B cell (primary cell): ENCODE measurements around the gene PRPF4. TPM values are rescaled to one million over a fixed set of nuclear protein-coding genes. Genes with fewer than 3 reads are reported as not detected.

ENCODE experiments used
- ATAC-seq: fragments of 200-7000 bp; cut with Tn5 transposase; one replicate; pipeline ENCODE4 v1.10.0; 2021; ENCODE audit warnings: low read depth, mild to moderate bottlenecking, moderate number of reproducible peaks, moderate library complexity
- CTCF ChIA-PET: fragments of 350-600 bp; sonication (Branson Sonifier 250); formaldehyde crosslinking; loops from one replicate; lab custom pipeline; 2021; ENCODE audit warnings: antibody characterized with exemption, inconsistent platforms; lab: Charles Lee
- POLR2A ChIA-PET: fragments of 350-600 bp; sonication (Branson Sonifier 250); formaldehyde crosslinking; loops from one replicate; lab custom pipeline; 2021; ENCODE audit warnings: antibody characterized with exemption; lab: Charles Lee
- DNase-seq: peaks from one replicate; pipeline ENCODE4 v3.0.0; 2013
- H2AFZ ChIP-seq: 2 replicates; pipeline ENCODE4 v1.6.1; 2012; ENCODE audit warnings: mild to moderate bottlenecking, low read depth, low read length; ENCODE audit not compliant: insufficient read depth, poor library complexity, severe bottlenecking
- H3K27ac ChIP-seq, 2 donors: 1 replicate in 1 of 2; 2 replicates in 1 of 2; pipeline ENCODE4 v1.5.1; 2012 to 2013; ENCODE audit warnings: low read length in 2 of 2, mild to moderate bottlenecking in 2 of 2, moderate library complexity in 1 of 2
- H3K27me3 ChIP-seq, 4 experiments: fragments of 200-600 bp in 1 of 4; sonication (generic) in 1 of 4; replicated peaks in 1 of 4; 1 replicate in 2 of 4; 2 replicates in 2 of 4; pipeline versions ENCODE4 v1.6.1 to v1.7.0; 2013 to 2016; ENCODE audit warnings: low read length in 3 of 4, mild to moderate bottlenecking in 2 of 4, mixed read lengths in 1 of 4, moderate library complexity in 1 of 4; ENCODE audit not compliant: insufficient read depth in 4 of 4, control insufficient read depth in 3 of 4; ENCODE audit errors: control extremely low read depth in 1 of 4
- H3K36me3 ChIP-seq, 2 experiments: replicated peaks in 1 of 2; 1 replicate in 1 of 2; 2 replicates in 1 of 2; pipeline versions ENCODE4 v1.6.1 to v1.7.1; 2013; ENCODE audit warnings: low read length in 1 of 2; ENCODE audit not compliant: insufficient read depth in 2 of 2, control insufficient read depth in 1 of 2; ENCODE audit errors: control extremely low read depth in 1 of 2, extremely low read depth in 1 of 2
- H3K4me1 ChIP-seq, 2 donors: fragments of 200-600 bp in 1 of 2; sonication (generic) in 1 of 2; 1 replicate in 1 of 2; 2 replicates in 1 of 2; pipeline versions ENCODE4 v1.5.1 to v1.6.1; 2013 to 2017; ENCODE audit warnings: low read length in 2 of 2; ENCODE audit not compliant: control insufficient read depth in 2 of 2, insufficient read depth in 2 of 2
- H3K4me2 ChIP-seq: replicated peaks from 2 replicates; pipeline ENCODE3; 2012; ENCODE audit warnings: mild to moderate bottlenecking, low read depth, low read length; ENCODE audit not compliant: poor library complexity, severe bottlenecking
- H3K4me3 ChIP-seq, 5 experiments: fragments of 200-600 bp in 1 of 5; sonication (generic) in 1 of 5; 1 replicate in 3 of 5; 2 replicates in 2 of 5; pipeline versions ENCODE4 v1.5.1 to v1.7.0; 2011 to 2016; ENCODE audit warnings: low read length in 4 of 5, mild to moderate bottlenecking in 4 of 5, low read depth in 2 of 5, control low read depth in 1 of 5, moderate library complexity in 1 of 5; ENCODE audit not compliant: insufficient read depth in 1 of 5; ENCODE audit errors: control extremely low read depth in 1 of 5, extremely low read depth in 1 of 5
- H3K79me2 ChIP-seq: fragments of 200-600 bp; sonication (generic); one replicate; pipeline ENCODE4 v1.6.0; 2016; ENCODE audit warnings: low read length; ENCODE audit not compliant: control insufficient read depth, insufficient read depth
- H3K9ac ChIP-seq: fragments of 200-600 bp; sonication (generic); 2 replicates; pipeline ENCODE4 v1.6.1; 2017; ENCODE audit warnings: mild to moderate bottlenecking, low read length, moderate library complexity
- H3K9me3 ChIP-seq, 3 donors: one replicate each; pipeline versions ENCODE4 v1.6.1 to v1.7.1; 2013; ENCODE audit warnings: low read length in 2 of 3; ENCODE audit not compliant: control insufficient read depth in 2 of 3, insufficient read depth in 1 of 3; ENCODE audit errors: control extremely low read depth in 1 of 3
- H4K20me1 ChIP-seq: 2 replicates; pipeline ENCODE4 v1.6.0; 2012; ENCODE audit warnings: mild to moderate bottlenecking, low read length; ENCODE audit not compliant: insufficient read depth, control insufficient read depth, poor library complexity, severe bottlenecking
- H3K27ac Mint-ChIP-seq: one replicate; pipeline ENCODE4 v1.8.0; 2021; ENCODE audit warnings: mixed read lengths
- H3K27me3 Mint-ChIP-seq: one replicate; pipeline ENCODE4 v1.8.0; 2021; ENCODE audit warnings: mixed read lengths
- H3K4me1 Mint-ChIP-seq: one replicate; pipeline ENCODE4 v1.8.0; 2021; ENCODE audit warnings: mixed read lengths
- H3K4me3 Mint-ChIP-seq: one replicate; pipeline ENCODE4 v1.8.0; 2021; ENCODE audit warnings: mixed read lengths
- H3K9me3 Mint-ChIP-seq: one replicate; pipeline ENCODE4 v1.8.0; 2022; ENCODE audit warnings: mixed read lengths; ENCODE audit not compliant: insufficient read depth
- CTCF ChIP-seq: fragments of 200-600 bp; IDR thresholded peaks from one replicate; pipeline ENCODE4 v1.8.0; 2022; ENCODE audit warnings: antibody characterized with exemption, mild to moderate bottlenecking
- EZH2 ChIP-seq: IDR thresholded peaks from 2 replicates; pipeline ENCODE4 v1.6.1; 2012; ENCODE audit warnings: borderline replicate concordance, low read depth, mild to moderate bottlenecking, moderate library complexity, low read length; ENCODE audit not compliant: insufficient read depth, poor library complexity, severe bottlenecking
- WGBS: methylation state at CpG from one replicate; pipeline ENCODE4 v1.1.5; 2013; ENCODE audit warnings: missing lambda C conversion rate; ENCODE audit not compliant: insufficient coverage; 5-methylcytosine and 5-hydroxymethylcytosine counted together
- intact Hi-C: fragments of 100-400 bp; cut with micrococcal nuclease; formaldehyde crosslinking; loops from one replicate; pipeline ENCODE4 v1.10.0; 2022
- polyA plus RNA-seq: library from polyadenylated mRNA; depleted of rRNA; stranded (reverse); fragments of >200 nt; gene quantifications from 2 replicates; pipeline ENCODE4 v1.2.3, GENCODE V29; 2012
- total RNA-seq, 2 donors: library from RNA; stranded (reverse); fragments of 120-200 nt in 1 of 2; gene quantifications; 1 replicate in 1 of 2; 2 replicates in 1 of 2; pipeline versions ENCODE4 v1.2.3 to v1.2.4, GENCODE V29; 2013 to 2022

Gene PRPF4
- total and polyA plus RNA-seq, 2 donors (not counting 1 experiment from before 2014, with no cell fraction given): 11.4 to 30.8 TPM

GRCh38 chr9:113250807-113251206 is 24.7 kb upstream of the PRPF4 start:
- Mint-ChIP-seq H3K4me3 (no peak overlapping the region), H3K9me3 (peaks cover 3% of the 10 kb centered on the region), H3K4me1 (peaks cover 6% of the 10 kb centered on the region), H3K27me3 (no peaks in the 10 kb centered on the region), H3K27ac (no peak overlapping the region)
- no peak overlapping the region for H3K4me3 ChIP-seq
- no peaks in the 10 kb centered on the region for H3K36me3 ChIP-seq
- H3K9me3 ChIP-seq: peaks cover 0 to 4% (median 0%) of the 10 kb centered on the region in 3 donors
- no peaks in the 10 kb centered on the region for H3K27me3 ChIP-seq
- no peak for TF ChIP-seq EZH2
- no peak for TF ChIP-seq CTCF
- ChIA-PET POLR2A (no interaction called here), CTCF (no interaction called here)
- ATAC-seq (no peak), DNase-seq (no peak)
- H2AFZ ChIP-seq: no peak overlapping the region
- no peaks in the 10 kb centered on the region for H3K4me1 ChIP-seq
- H3K27ac ChIP-seq: no peak overlapping the region
- intact Hi-C loops: no loop called here
- 92% methylated on average over 2 of the region's 2 CpGs for WGBS
- no peak overlapping the region for H3K9ac ChIP-seq
- H3K79me2 ChIP-seq: no peaks in the 10 kb centered on the region
- no peaks in the 10 kb centered on the region for H4K20me1 ChIP-seq
- H3K4me2 ChIP-seq: no peak overlapping the region

- H3K27me3 Mint-ChIP-seq: no peaks in the 10 kb centered on the region
- Histone ChIP-seq H2AFZ (no peak overlapping the region), H3K9ac (no peak overlapping the region), H3K79me2 (no peaks in the 10 kb centered on the region), H3K4me3 (no peak overlapping the region), H3K27ac (no peak overlapping the region), H3K9me3 (peaks cover 0 to 4% (median 0%) of the 10 kb centered on the region in 3 donors), H3K27me3 (no peaks in the 10 kb centered on the region), H3K36me3 (peaks cover 1 to 13% of the 10 kb centered on the region in 2 experiments), H3K4me2 (no peak overlapping the region), H3K4me1 (no peaks in the 10 kb centered on the region), H4K20me1 (no peaks in the 10 kb centered on the region)
- TF ChIP-seq CTCF (no peak), EZH2 (no peak)
- intact Hi-C loops: no loop called here
- WGBS: no CpG with 5 or more reads among the region's 1 CpG
- H3K4me1 Mint-ChIP-seq: no peaks in the 10 kb centered on the region
- DNase-seq: no peak
- CTCF ChIA-PET: interaction anchor here (2.0 kb wide), 1 partner anchor 19 kb away, joined by 10 read pairs; no protein-coding TSS in a partner anchor
- ATAC-seq: no peak
- H3K9me3 Mint-ChIP-seq: peaks cover 3% of the 10 kb centered on the region
- H3K27ac Mint-ChIP-seq: no peak overlapping the region
- H3K4me3 Mint-ChIP-seq: no peak overlapping the region
- POLR2A ChIA-PET: no interaction called here
Measured at GRCh38 chr9:113254991-113255390, 20.5 kb upstream of the PRPF4 start.
